BE2C (cell line): Measurements from ENCODE around the gene SPRED2.

Source experiments
- DNase-seq: peaks from one replicate; pipeline ENCODE4 v3.0.0-alpha.2; 2020
- H3K27me3 ChIP-seq: fragments of 250-450 bp; sonication (Bioruptor Pico); 2 replicates; pipeline ENCODE4 v1.5.1; 2020; ENCODE audit warnings: mild to moderate bottlenecking
- H3K36me3 ChIP-seq: fragments of 250-450 bp; sonication (Bioruptor Pico); 2 replicates; pipeline ENCODE4 v1.5.1; 2020; ENCODE audit warnings: mild to moderate bottlenecking
- H3K4me1 ChIP-seq: fragments of 250-450 bp; sonication (Bioruptor Pico); 2 replicates; pipeline ENCODE4 v1.5.1; 2020
- H3K4me3 ChIP-seq: 2 replicates; pipeline ENCODE4 v1.5.1; 2011; ENCODE audit warnings: low read depth, low read length
- H3K9me3 ChIP-seq: fragments of 250-450 bp; sonication (Bioruptor Pico); 2 replicates; pipeline ENCODE4 v1.5.1; 2020
- TF ChIP-seq, protein P1 (sequence below): IDR thresholded peaks from 2 replicates; pipeline ENCODE4 v1.5.1; 2012; ENCODE audit warnings: mild to moderate bottlenecking, low read depth, low read length

The SPRED2 gene

DNA sequence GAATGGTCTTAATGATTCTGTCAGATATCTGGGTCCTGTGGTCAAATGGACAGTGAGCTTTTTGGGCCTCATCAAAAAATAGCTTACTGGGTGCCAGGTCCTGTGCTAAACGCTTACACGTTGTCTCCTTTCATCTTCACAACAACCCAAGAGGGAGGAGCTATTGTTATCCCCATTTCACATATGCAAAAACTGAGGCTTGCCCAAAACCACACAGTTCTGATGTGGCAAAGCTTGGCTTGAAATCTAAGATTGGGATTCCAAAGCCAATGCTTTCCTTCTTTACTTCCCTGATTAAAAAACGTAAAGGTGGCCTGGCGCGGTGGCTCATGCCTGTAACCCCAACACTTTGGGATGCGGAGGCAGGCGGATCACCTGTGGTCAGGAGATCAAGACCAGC lies 135.4 kb downstream of the SPRED2 start:
- no peaks in the 10 kb centered on the region for H3K9me3 ChIP-seq
- DNase-seq: no peak
- no peaks in the 10 kb centered on the region for H3K27me3 ChIP-seq
- H3K36me3 ChIP-seq: no peaks in the 10 kb centered on the region
- TF ChIP-seq, protein P1, sequence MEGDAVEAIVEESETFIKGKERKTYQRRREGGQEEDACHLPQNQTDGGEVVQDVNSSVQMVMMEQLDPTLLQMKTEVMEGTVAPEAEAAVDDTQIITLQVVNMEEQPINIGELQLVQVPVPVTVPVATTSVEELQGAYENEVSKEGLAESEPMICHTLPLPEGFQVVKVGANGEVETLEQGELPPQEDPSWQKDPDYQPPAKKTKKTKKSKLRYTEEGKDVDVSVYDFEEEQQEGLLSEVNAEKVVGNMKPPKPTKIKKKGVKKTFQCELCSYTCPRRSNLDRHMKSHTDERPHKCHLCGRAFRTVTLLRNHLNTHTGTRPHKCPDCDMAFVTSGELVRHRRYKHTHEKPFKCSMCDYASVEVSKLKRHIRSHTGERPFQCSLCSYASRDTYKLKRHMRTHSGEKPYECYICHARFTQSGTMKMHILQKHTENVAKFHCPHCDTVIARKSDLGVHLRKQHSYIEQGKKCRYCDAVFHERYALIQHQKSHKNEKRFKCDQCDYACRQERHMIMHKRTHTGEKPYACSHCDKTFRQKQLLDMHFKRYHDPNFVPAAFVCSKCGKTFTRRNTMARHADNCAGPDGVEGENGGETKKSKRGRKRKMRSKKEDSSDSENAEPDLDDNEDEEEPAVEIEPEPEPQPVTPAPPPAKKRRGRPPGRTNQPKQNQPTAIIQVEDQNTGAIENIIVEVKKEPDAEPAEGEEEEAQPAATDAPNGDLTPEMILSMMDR: no peak
- no peaks in the 10 kb centered on the region for H3K4me1 ChIP-seq
- H3K4me3 ChIP-seq: no peak overlapping the region

DNA sequence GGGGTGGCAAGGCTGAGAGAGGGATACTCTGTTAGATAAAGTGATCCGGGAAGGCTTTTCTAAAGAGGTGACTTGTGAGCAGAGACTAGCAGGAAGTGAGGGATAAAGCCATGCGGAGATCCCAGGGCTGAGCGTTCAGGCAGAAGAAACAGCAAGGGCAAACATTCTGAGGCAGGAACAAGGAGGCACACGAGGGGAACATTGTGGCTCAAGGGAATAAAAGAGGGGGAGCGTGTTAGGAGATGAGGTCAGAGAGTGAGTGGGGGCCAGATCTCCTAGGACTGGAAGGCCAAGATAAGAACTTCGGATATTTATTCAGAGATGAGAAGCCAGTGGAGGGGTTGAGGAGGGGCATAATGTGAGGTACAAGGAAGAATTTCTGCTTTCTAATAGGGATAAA lies 137.7 kb downstream of the SPRED2 start:
- TF ChIP-seq, protein P1: no peak
- no peaks in the 10 kb centered on the region for H3K4me1 ChIP-seq
- no peak for DNase-seq
- H3K9me3 ChIP-seq: no peaks in the 10 kb centered on the region
- no peaks in the 10 kb centered on the region for H3K36me3 ChIP-seq
- no peaks in the 10 kb centered on the region for H3K27me3 ChIP-seq
- H3K4me3 ChIP-seq: no peak overlapping the region

DNA sequence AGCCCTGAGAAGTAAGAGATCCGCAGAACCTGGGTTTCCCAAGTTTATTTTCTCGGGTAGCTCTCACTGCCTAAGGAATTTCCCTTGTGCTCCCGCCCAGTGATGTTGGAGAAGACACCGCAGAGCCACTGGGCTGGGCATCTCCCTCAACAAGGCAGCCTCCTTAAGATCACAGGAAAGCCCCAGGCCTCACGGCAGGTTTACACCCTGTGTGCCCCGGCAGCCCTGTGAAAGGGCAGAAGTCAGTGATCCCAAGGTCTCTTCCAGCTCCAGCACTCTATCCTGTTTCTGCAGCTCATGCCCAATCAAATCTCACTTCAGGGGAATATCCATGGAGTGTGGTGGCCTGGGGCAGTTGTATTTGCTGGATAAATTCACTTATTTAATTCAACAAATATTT lies 138.3 kb downstream of the SPRED2 start:
- no peak overlapping the region for H3K4me3 ChIP-seq
- DNase-seq: no peak
- no peaks in the 10 kb centered on the region for H3K36me3 ChIP-seq
- H3K9me3 ChIP-seq: no peaks in the 10 kb centered on the region
- H3K27me3 ChIP-seq: no peaks in the 10 kb centered on the region
- no peaks in the 10 kb centered on the region for H3K4me1 ChIP-seq
- TF ChIP-seq, protein P1: no peak

DNA sequence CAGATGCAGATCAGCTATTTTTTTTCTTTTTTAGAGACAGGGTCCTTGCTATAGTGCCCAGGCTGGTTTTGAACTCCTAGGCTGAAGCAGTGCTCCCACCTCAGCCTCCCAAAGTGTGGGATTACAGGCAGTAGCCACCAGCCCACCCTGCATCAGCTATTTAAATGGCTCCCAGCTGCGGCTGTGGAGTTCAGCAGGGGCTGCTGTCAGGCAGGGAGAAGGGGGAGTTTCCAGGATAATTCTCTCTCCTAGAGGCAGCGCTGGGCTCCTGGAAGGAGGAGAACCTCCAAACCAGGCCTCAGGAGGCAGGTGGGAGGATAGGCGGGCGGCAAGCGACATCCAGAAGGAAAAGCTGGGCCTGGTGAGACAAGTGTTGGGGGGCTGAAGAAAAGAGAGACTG lies 139.0 kb downstream of the SPRED2 start:
- DNase-seq: no peak
- no peaks in the 10 kb centered on the region for H3K9me3 ChIP-seq
- TF ChIP-seq, protein P1: no peak
- no peaks in the 10 kb centered on the region for H3K4me1 ChIP-seq
- H3K4me3 ChIP-seq: no peak overlapping the region
- no peaks in the 10 kb centered on the region for H3K36me3 ChIP-seq
- H3K27me3 ChIP-seq: no peaks in the 10 kb centered on the region

DNA sequence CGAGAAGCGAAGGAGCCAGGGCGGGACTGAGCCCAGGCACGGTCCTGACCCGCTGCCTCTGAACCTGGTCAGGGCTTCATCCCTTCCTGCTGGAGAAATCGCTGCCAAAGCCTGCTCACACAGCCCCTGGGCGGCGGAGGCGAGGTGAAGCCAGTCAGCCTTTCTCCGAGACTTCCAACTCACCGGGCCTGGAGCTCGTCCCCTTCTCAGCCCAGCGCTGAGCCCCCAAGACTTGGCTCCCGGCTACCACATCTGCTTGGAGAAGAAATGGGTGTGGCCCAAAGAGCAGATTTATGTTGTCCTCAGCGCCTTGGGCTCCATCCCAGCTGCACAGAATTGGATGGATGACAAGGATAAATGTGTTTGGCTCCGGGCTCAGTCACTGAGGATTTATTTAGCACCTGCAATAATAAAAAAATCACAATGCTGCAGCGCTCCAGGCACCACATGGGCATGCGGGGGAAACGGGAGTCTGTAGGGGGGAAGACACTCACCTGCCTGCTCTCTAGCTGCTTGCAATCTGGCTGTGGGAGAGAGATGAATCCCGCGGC lies 139.9 kb downstream of the SPRED2 start:
- Histone ChIP-seq H3K4me1 (no peaks in the 10 kb centered on the region), H3K9me3 (no peaks in the 10 kb centered on the region), H3K27me3 (no peaks in the 10 kb centered on the region), H3K36me3 (no peaks in the 10 kb centered on the region), H3K4me3 (no peak overlapping the region)
- TF ChIP-seq, protein P1: no peak
- no peak for DNase-seq

DNA sequence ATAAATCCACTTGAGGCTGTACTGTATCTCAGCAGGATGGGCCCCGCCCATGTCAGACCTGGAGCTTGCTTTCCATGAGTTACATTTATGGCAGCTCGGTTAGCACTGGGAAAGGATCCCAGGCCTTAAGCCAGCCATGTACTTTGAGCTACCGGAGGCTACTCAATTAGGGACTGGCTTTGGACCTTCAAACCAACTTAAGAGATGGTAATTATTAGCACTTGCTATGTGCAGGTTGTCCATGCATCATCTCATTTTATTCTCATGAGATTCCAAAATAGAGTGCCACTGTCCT lies 140.3 kb downstream of the SPRED2 start:
- DNase-seq: no peak
- Histone ChIP-seq H3K27me3 (no peaks in the 10 kb centered on the region), H3K4me3 (no peak overlapping the region), H3K4me1 (no peaks in the 10 kb centered on the region), H3K9me3 (no peaks in the 10 kb centered on the region), H3K36me3 (no peaks in the 10 kb centered on the region)
- TF ChIP-seq, protein P1: no peak
